BE2C (cell line): ENCODE data around the gene SERBP1.

ENCODE experiments used
- DNase-seq: peaks from one replicate; pipeline ENCODE4 v3.0.0-alpha.2; 2020
- H3K27me3 ChIP-seq: fragments of 250-450 bp; sonication (Bioruptor Pico); 2 replicates; pipeline ENCODE4 v1.5.1; 2020; ENCODE audit warnings: mild to moderate bottlenecking
- H3K36me3 ChIP-seq: fragments of 250-450 bp; sonication (Bioruptor Pico); 2 replicates; pipeline ENCODE4 v1.5.1; 2020; ENCODE audit warnings: mild to moderate bottlenecking
- H3K4me1 ChIP-seq: fragments of 250-450 bp; sonication (Bioruptor Pico); 2 replicates; pipeline ENCODE4 v1.5.1; 2020
- H3K4me3 ChIP-seq: 2 replicates; pipeline ENCODE4 v1.5.1; 2011; ENCODE audit warnings: low read depth, low read length
- H3K9me3 ChIP-seq: fragments of 250-450 bp; sonication (Bioruptor Pico); 2 replicates; pipeline ENCODE4 v1.5.1; 2020
- CTCF ChIP-seq: IDR thresholded peaks from 2 replicates; pipeline ENCODE4 v1.5.1; 2012; ENCODE audit warnings: mild to moderate bottlenecking, low read depth, low read length

Gene SERBP1

GRCh38 chr1:67431156-67431765 is 1.1 kb upstream of the SERBP1 start:
- Histone ChIP-seq H3K36me3 (peaks cover 18% of the 10 kb centered on the region), H3K4me3 (peak overlapping the region; percentile 78), H3K27me3 (no peaks in the 10 kb centered on the region), H3K9me3 (no peaks in the 10 kb centered on the region), H3K4me1 (no peaks in the 10 kb centered on the region)
- no peak for TF ChIP-seq CTCF
- DNase-seq: no peak

- DNase-seq: peak; percentile 6
- no peaks in the 10 kb centered on the region for H3K9me3 ChIP-seq
- H3K36me3 ChIP-seq: peaks cover 32% of the 10 kb centered on the region
- no peaks in the 10 kb centered on the region for H3K4me1 ChIP-seq
- no peak for TF ChIP-seq CTCF
- H3K27me3 ChIP-seq: no peaks in the 10 kb centered on the region
- peak overlapping the region; percentile 78 for H3K4me3 ChIP-seq
Observed at GRCh38 chr1:67429528-67430357, 459 bp downstream of the SERBP1 start.

- Histone ChIP-seq H3K4me3 (peak overlapping the region; percentile 78), H3K9me3 (no peaks in the 10 kb centered on the region), H3K27me3 (no peaks in the 10 kb centered on the region), H3K36me3 (peaks cover 38% of the 10 kb centered on the region), H3K4me1 (no peaks in the 10 kb centered on the region)
- no peak for DNase-seq
- TF ChIP-seq CTCF: no peak
Observed at GRCh38 chr1:67429011-67429527, 1.1 kb downstream of the SERBP1 start.

- TF ChIP-seq CTCF: no peak
- H3K9me3 ChIP-seq: no peaks in the 10 kb centered on the region
- no peaks in the 10 kb centered on the region for H3K4me1 ChIP-seq
- DNase-seq: no peak
- peaks cover 48% of the 10 kb centered on the region for H3K36me3 ChIP-seq
- no peaks in the 10 kb centered on the region for H3K27me3 ChIP-seq
- peak overlapping the region; percentile 78 for H3K4me3 ChIP-seq
Observed at GRCh38 chr1:67427947-67428346, 2.3 kb downstream of the SERBP1 start.

GRCh38 chr1:67427465-67427864 is 2.7 kb downstream of the SERBP1 start:
- TF ChIP-seq CTCF: no peak
- peak overlapping the region; percentile 78 for H3K4me3 ChIP-seq
- no peaks in the 10 kb centered on the region for H3K9me3 ChIP-seq
- H3K36me3 ChIP-seq: peaks cover 53% of the 10 kb centered on the region
- DNase-seq: no peak
- H3K27me3 ChIP-seq: no peaks in the 10 kb centered on the region
- no peaks in the 10 kb centered on the region for H3K4me1 ChIP-seq
